ENCODE data around the gene EML2.
"Not testable (repeated sequence)": the region's sequence is repeated elsewhere in the genome, so short reads cannot be mapped to it uniquely, and the experiment has no call there.

EML2 gene

GRCh38 chr19:45638930-45639729 is at the start of gene EML2:
Gene EML2 (minus strand): TSS chr19:45639397. CDS start chr19:45639376, 21 bp downstream.
- DNase-seq (ENCODE audit: low read depth in 2 of 3, low spot score in 2 of 3), result peak in 2 of 3 experiments; percentile 19 to 23

- no peak for DNase-seq (ENCODE audit: low read depth in 2 of 3, low spot score in 2 of 3)
These were observed 48.4 kb upstream of the EML2 start for GRCh38 chr19:45687599-45687998.

- DNase-seq (ENCODE audit: low read depth in 2 of 3, low spot score in 2 of 3), result not testable (repeated sequence)
These were observed 45.8 kb upstream of the EML2 start for GRCh38 chr19:45685045-45685444.

- DNase-seq (ENCODE audit: low read depth in 2 of 3, low spot score in 2 of 3), result no peak
These were observed 43.7 kb upstream of the EML2 start for GRCh38 chr19:45682908-45683307.

- DNase-seq (ENCODE audit: low read depth in 2 of 3, low spot score in 2 of 3), result no peak
These were observed 42.9 kb upstream of the EML2 start for GRCh38 chr19:45682117-45682516.

GRCh38 chr19:45681391-45682015 is 42.3 kb upstream of the EML2 start:
- peak; percentile 70 to 79 (median 77) for DNase-seq (ENCODE audit: low read depth in 2 of 3, low spot score in 2 of 3)

- DNase-seq (ENCODE audit: low read depth in 2 of 3, low spot score in 2 of 3), result peak; percentile 54 to 84 (median 65)
These were observed 38.4 kb upstream of the EML2 start for GRCh38 chr19:45677351-45678230.

GRCh38 chr19:45676851-45677263 is 37.7 kb upstream of the EML2 start:
- DNase-seq (ENCODE audit: low read depth in 2 of 3, low spot score in 2 of 3), result peak; percentile 10 to 33 (median 27)

GRCh38 chr19:45674946-45675345 is 35.7 kb upstream of the EML2 start:
- no peak for DNase-seq (ENCODE audit: low read depth in 2 of 3, low spot score in 2 of 3)

- peak; percentile 50 to 75 (median 54) for DNase-seq (ENCODE audit: low read depth in 2 of 3, low spot score in 2 of 3)
These were observed 31.7 kb upstream of the EML2 start for GRCh38 chr19:45670670-45671453.

- DNase-seq (ENCODE audit: low read depth in 2 of 3, low spot score in 2 of 3), result no peak
These were observed 29.2 kb upstream of the EML2 start for GRCh38 chr19:45668342-45668871.

- peak in 2 of 3 experiments; percentile 45 to 53 for DNase-seq (ENCODE audit: low read depth in 2 of 3, low spot score in 2 of 3)
These were observed 28.6 kb upstream of the EML2 start, which contains the start of gene GIPR for GRCh38 chr19:45667620-45668341. Gene GIPR (plus strand): TSS chr19:45668221. CDS start chr19:45669521, 1,300 bp downstream.

GRCh38 chr19:45664575-45664974 is 25.4 kb upstream of the EML2 start:
- no peak for DNase-seq (ENCODE audit: low read depth in 2 of 3, low spot score in 2 of 3)

GRCh38 chr19:45663800-45664199 is 24.6 kb upstream of the EML2 start:
- no peak for DNase-seq (ENCODE audit: low read depth in 2 of 3, low spot score in 2 of 3)

- no peak for DNase-seq (ENCODE audit: low read depth in 2 of 3, low spot score in 2 of 3)
These were observed 21.4 kb upstream of the EML2 start for GRCh38 chr19:45660636-45661035.

- DNase-seq (ENCODE audit: low read depth in 2 of 3, low spot score in 2 of 3), result no peak
These were observed 20.0 kb upstream of the EML2 start for GRCh38 chr19:45659096-45659729.

- DNase-seq (ENCODE audit: low read depth in 2 of 3, low spot score in 2 of 3), result no peak
These were observed 18.4 kb upstream of the EML2 start for GRCh38 chr19:45657520-45658167.

GRCh38 chr19:45655073-45655472 is 15.9 kb upstream of the EML2 start:
- no peak for DNase-seq (ENCODE audit: low read depth in 2 of 3, low spot score in 2 of 3)

- DNase-seq (ENCODE audit: low read depth in 2 of 3, low spot score in 2 of 3), result no peak
These were observed 14.4 kb upstream of the EML2 start for GRCh38 chr19:45653634-45654033.

All from activated CD8-positive, alpha-beta memory T cell treated with anti-CD3 and anti-CD28 coated beads for 48 hours (primary cell).